NT2/D1 (cell line): Measurements from ENCODE around the gene ANGPT4.

Experiments used
- YY1 ChIP-seq: IDR thresholded peaks from 2 replicates; pipeline ENCODE4 v1.6.1; 2011; ENCODE audit not compliant: insufficient read length, insufficient read depth
- ZNF274 ChIP-seq: IDR thresholded peaks from 2 replicates; pipeline ENCODE4 v1.6.1; 2011; ENCODE audit warnings: mild to moderate bottlenecking, low read depth, low read length

- no peak for TF ChIP-seq ZNF274
- TF ChIP-seq YY1 = no peak
Measured at GRCh38 chr20:839626-840025, 76.5 kb downstream of the ANGPT4 start.
